ENCODE results near the gene RCN2.
"Not testable (repeated sequence)": the region's sequence is repeated elsewhere in the genome, so short reads cannot be mapped to it uniquely, and the experiment has no call there.

RCN2 gene

GRCh38 chr15:76899176-76899930 lies 32.2 kb upstream of the RCN2 start:
- DNase-seq, CTCF ChIA-PET: not testable (repeated sequence)

GRCh38 chr15:76899931-76900310 lies 31.6 kb upstream of the RCN2 start:
- H3K27ac ChIP-seq (ENCODE audit: insufficient read depth in 1 of 2, low read depth in 1 of 2, low read length in 2 of 2, poor library complexity in 1 of 2, severe bottlenecking in 2 of 2); H3K9me3 ChIP-seq (ENCODE audit: control extremely low read depth in 1 of 5, control insufficient read depth in 4 of 5, insufficient read depth in 2 of 5, low read depth in 1 of 5, low read length in 4 of 5); DNase-seq; H3K27me3 ChIP-seq (replicated peaks in 2 of 5; ENCODE audit: control insufficient read depth in 4 of 5, insufficient read depth in 5 of 5, low read length in 4 of 5); CTCF ChIA-PET; H3K4me3 ChIP-seq (ENCODE audit: control insufficient read depth in 1 of 7, extremely low read depth in 1 of 7, insufficient read depth in 4 of 7, low read depth in 2 of 7, low read length in 6 of 7); POLR2A ChIA-PET; H3K36me3 ChIP-seq (ENCODE audit: control insufficient read depth in 4 of 4, insufficient read depth in 4 of 4, low read length in 3 of 4): not testable (repeated sequence)
- peaks cover 4 to 23% (median 17%) of the 10 kb centered on the region in 4 experiments for H3K4me1 ChIP-seq (ENCODE audit: control extremely low read depth in 1 of 4, control insufficient read depth in 4 of 4, insufficient read depth in 4 of 4, low read length in 3 of 4)
- WGBS (ENCODE audit: insufficient coverage) = no CpG with 5 or more reads among the region's 6 CpGs

More at GRCh38 chr15:76899176-76899930, 32.2 kb upstream of the RCN2 start:
- POLR2A ChIA-PET; H3K27ac ChIP-seq (ENCODE audit: insufficient read depth in 1 of 2, low read depth in 1 of 2, low read length in 2 of 2, poor library complexity in 1 of 2, severe bottlenecking in 2 of 2); H3K36me3 ChIP-seq (ENCODE audit: control insufficient read depth in 4 of 4, insufficient read depth in 4 of 4, low read length in 3 of 4); H3K4me3 ChIP-seq (ENCODE audit: control insufficient read depth in 1 of 7, extremely low read depth in 1 of 7, insufficient read depth in 4 of 7, low read depth in 2 of 7, low read length in 6 of 7); H3K9me3 ChIP-seq (ENCODE audit: control extremely low read depth in 1 of 5, control insufficient read depth in 4 of 5, insufficient read depth in 2 of 5, low read depth in 1 of 5, low read length in 4 of 5); H3K27me3 ChIP-seq (replicated peaks in 2 of 5; ENCODE audit: control insufficient read depth in 4 of 5, insufficient read depth in 5 of 5, low read length in 4 of 5): not testable (repeated sequence)
- H3K4me1 ChIP-seq (ENCODE audit: control extremely low read depth in 1 of 4, control insufficient read depth in 4 of 4, insufficient read depth in 4 of 4, low read length in 3 of 4) = peaks cover 4 to 17% (median 13%) of the 10 kb centered on the region in 4 experiments
- WGBS (ENCODE audit: insufficient coverage) = 95% methylated on average over 20 of the region's 39 CpGs

GRCh38 chr15:76901965-76902364 lies 29.6 kb upstream of the RCN2 start:
- peaks cover 12 to 34% (median 26%) of the 10 kb centered on the region in 4 experiments for H3K4me1 ChIP-seq (ENCODE audit: control extremely low read depth in 1 of 4, control insufficient read depth in 4 of 4, insufficient read depth in 4 of 4, low read length in 3 of 4)
- DNase-seq = no peak
- peaks cover 0 to 3% (median 0%) of the 10 kb centered on the region in 4 experiments for H3K36me3 ChIP-seq (ENCODE audit: control insufficient read depth in 4 of 4, insufficient read depth in 4 of 4, low read length in 3 of 4)
- no peak overlapping the region for H3K27ac ChIP-seq (ENCODE audit: insufficient read depth in 1 of 2, low read depth in 1 of 2, low read length in 2 of 2, poor library complexity in 1 of 2, severe bottlenecking in 2 of 2)
- H3K4me3 ChIP-seq (ENCODE audit: control insufficient read depth in 1 of 7, extremely low read depth in 1 of 7, insufficient read depth in 4 of 7, low read depth in 2 of 7, low read length in 6 of 7) = no peak overlapping the region
- POLR2A ChIA-PET = no interaction called here
- CTCF ChIA-PET = interaction anchor here (0.7 to 1.0 kb wide), 2 partner anchors 25 to 34 kb away, joined by 3 read pairs; no protein-coding TSS in a partner anchor
- WGBS (ENCODE audit: insufficient coverage) = no CpG with 5 or more reads among the region's 2 CpGs
- no peaks in the 10 kb centered on the region for H3K27me3 ChIP-seq (replicated peaks in 2 of 5; ENCODE audit: control insufficient read depth in 4 of 5, insufficient read depth in 5 of 5, low read length in 4 of 5)
- peaks cover 0 to 7% (median 0%) of the 10 kb centered on the region in 5 experiments for H3K9me3 ChIP-seq (ENCODE audit: control extremely low read depth in 1 of 5, control insufficient read depth in 4 of 5, insufficient read depth in 2 of 5, low read depth in 1 of 5, low read length in 4 of 5)

GRCh38 chr15:76903251-76903681 lies 28.3 kb upstream of the RCN2 start:
- peaks cover 0 to 7% (median 0%) of the 10 kb centered on the region in 5 experiments for H3K9me3 ChIP-seq (ENCODE audit: control extremely low read depth in 1 of 5, control insufficient read depth in 4 of 5, insufficient read depth in 2 of 5, low read depth in 1 of 5, low read length in 4 of 5)
- no peak overlapping the region for H3K27ac ChIP-seq (ENCODE audit: insufficient read depth in 1 of 2, low read depth in 1 of 2, low read length in 2 of 2, poor library complexity in 1 of 2, severe bottlenecking in 2 of 2)
- peaks cover 12 to 34% (median 26%) of the 10 kb centered on the region in 4 experiments for H3K4me1 ChIP-seq (ENCODE audit: control extremely low read depth in 1 of 4, control insufficient read depth in 4 of 4, insufficient read depth in 4 of 4, low read length in 3 of 4)
- H3K27me3 ChIP-seq (replicated peaks in 2 of 5; ENCODE audit: control insufficient read depth in 4 of 5, insufficient read depth in 5 of 5, low read length in 4 of 5) = no peaks in the 10 kb centered on the region
- H3K4me3 ChIP-seq (ENCODE audit: control insufficient read depth in 1 of 7, extremely low read depth in 1 of 7, insufficient read depth in 4 of 7, low read depth in 2 of 7, low read length in 6 of 7) = peak overlapping the region in 1 of 7 experiments; percentile 25
- peak; percentile 55 to 66 (median 62) for DNase-seq
- peaks cover 0 to 3% (median 0%) of the 10 kb centered on the region in 4 experiments for H3K36me3 ChIP-seq (ENCODE audit: control insufficient read depth in 4 of 4, insufficient read depth in 4 of 4, low read length in 3 of 4)
- ChIA-PET CTCF (interaction anchor here (0.9 to 1.6 kb wide), 4 partner anchors 36 to 640 kb away, joined by 3 read pairs; no protein-coding TSS in a partner anchor), POLR2A (no interaction called here)

GRCh38 chr15:76904461-76905012 lies 27.0 kb upstream of the RCN2 start:
- ChIA-PET POLR2A (no interaction called here), CTCF (interaction anchor here (1.0 to 1.2 kb wide), 2 partner anchors 37 to 127 kb away, joined by 4 to 5 read pairs; no protein-coding TSS in a partner anchor)
- Histone ChIP-seq H3K9me3 (ENCODE audit: control extremely low read depth in 1 of 5, control insufficient read depth in 4 of 5, insufficient read depth in 2 of 5, low read depth in 1 of 5, low read length in 4 of 5) (no peaks in the 10 kb centered on the region), H3K4me1 (ENCODE audit: control extremely low read depth in 1 of 4, control insufficient read depth in 4 of 4, insufficient read depth in 4 of 4, low read length in 3 of 4) (peaks cover 12 to 34% (median 26%) of the 10 kb centered on the region in 4 experiments), H3K27ac (ENCODE audit: insufficient read depth in 1 of 2, low read depth in 1 of 2, low read length in 2 of 2, poor library complexity in 1 of 2, severe bottlenecking in 2 of 2) (peak overlapping the region; percentile 40 to 75), H3K4me3 (ENCODE audit: control insufficient read depth in 1 of 7, extremely low read depth in 1 of 7, insufficient read depth in 4 of 7, low read depth in 2 of 7, low read length in 6 of 7) (peak overlapping the region; percentile 66 to 87 (median 79)), H3K27me3 (replicated peaks in 2 of 5; ENCODE audit: control insufficient read depth in 4 of 5, insufficient read depth in 5 of 5, low read length in 4 of 5) (no peaks in the 10 kb centered on the region), H3K36me3 (ENCODE audit: control insufficient read depth in 4 of 4, insufficient read depth in 4 of 4, low read length in 3 of 4) (no peaks in the 10 kb centered on the region)
- DNase-seq = peak in 2 of 3 donors; percentile 42 to 64
- WGBS (ENCODE audit: insufficient coverage) = 0% methylated on average over 16 of the region's 29 CpGs

- Histone ChIP-seq H3K27ac (ENCODE audit: insufficient read depth in 1 of 2, low read depth in 1 of 2, low read length in 2 of 2, poor library complexity in 1 of 2, severe bottlenecking in 2 of 2) (peak within 1 kb of the TSS; percentile 40 to 75), H3K4me3 (ENCODE audit: control insufficient read depth in 1 of 7, extremely low read depth in 1 of 7, insufficient read depth in 4 of 7, low read depth in 2 of 7, low read length in 6 of 7) (peak within 1 kb of the TSS; percentile 66 to 87 (median 79)), H3K36me3 (ENCODE audit: control insufficient read depth in 4 of 4, insufficient read depth in 4 of 4, low read length in 3 of 4) (no peaks in the 10 kb centered on the region), H3K9me3 (ENCODE audit: control extremely low read depth in 1 of 5, control insufficient read depth in 4 of 5, insufficient read depth in 2 of 5, low read depth in 1 of 5, low read length in 4 of 5) (no peaks in the 10 kb centered on the region), H3K4me1 (ENCODE audit: control extremely low read depth in 1 of 4, control insufficient read depth in 4 of 4, insufficient read depth in 4 of 4, low read length in 3 of 4) (peaks cover 12 to 34% (median 26%) of the 10 kb centered on the region in 4 experiments), H3K27me3 (replicated peaks in 2 of 5; ENCODE audit: control insufficient read depth in 4 of 5, insufficient read depth in 5 of 5, low read length in 4 of 5) (no peaks in the 10 kb centered on the region)
- ChIA-PET POLR2A (interaction anchor here (0.5 kb wide), 1 partner anchor 765 kb away, joined by 3 read pairs; no protein-coding TSS in a partner anchor), CTCF (interaction anchor here (1.0 to 1.2 kb wide), 2 partner anchors 36 to 126 kb away, joined by 4 to 5 read pairs; no protein-coding TSS in a partner anchor)
- 0% methylated on average over 65 of the region's 78 CpGs for WGBS (ENCODE audit: insufficient coverage)
- peak; percentile 85 to 92 (median 90) for DNase-seq
Measured at GRCh38 chr15:76905013-76905839, 26.3 kb upstream of the RCN2 start, which contains the start of gene SCAPER. Gene SCAPER (minus strand): TSS chr15:76905340. CDS start chr15:76883817, 21,523 bp downstream.
